ENCODE results near the gene ADGRG6.

- TF ChIP-seq CTCF (IDR thresholded peaks at IDR 0.05) (no peak), POLR2A (IDR thresholded peaks at IDR 0.05) (no peak), EP300 (IDR thresholded peaks at IDR 0.05) (no peak)
These were observed 56.1 kb downstream of the ADGRG6 start for GRCh38 chr6:142357879-142358278.

Data from ovary (tissue), 3 donors.